ENCODE data around the gene NFATC1. TPM values are rescaled to one million over a fixed set of nuclear protein-coding genes. Genes with fewer than 3 reads are reported as not detected.

Gene NFATC1
- total RNA-seq, 1 donor from 2014 or later: 4.5 TPM

DNA sequence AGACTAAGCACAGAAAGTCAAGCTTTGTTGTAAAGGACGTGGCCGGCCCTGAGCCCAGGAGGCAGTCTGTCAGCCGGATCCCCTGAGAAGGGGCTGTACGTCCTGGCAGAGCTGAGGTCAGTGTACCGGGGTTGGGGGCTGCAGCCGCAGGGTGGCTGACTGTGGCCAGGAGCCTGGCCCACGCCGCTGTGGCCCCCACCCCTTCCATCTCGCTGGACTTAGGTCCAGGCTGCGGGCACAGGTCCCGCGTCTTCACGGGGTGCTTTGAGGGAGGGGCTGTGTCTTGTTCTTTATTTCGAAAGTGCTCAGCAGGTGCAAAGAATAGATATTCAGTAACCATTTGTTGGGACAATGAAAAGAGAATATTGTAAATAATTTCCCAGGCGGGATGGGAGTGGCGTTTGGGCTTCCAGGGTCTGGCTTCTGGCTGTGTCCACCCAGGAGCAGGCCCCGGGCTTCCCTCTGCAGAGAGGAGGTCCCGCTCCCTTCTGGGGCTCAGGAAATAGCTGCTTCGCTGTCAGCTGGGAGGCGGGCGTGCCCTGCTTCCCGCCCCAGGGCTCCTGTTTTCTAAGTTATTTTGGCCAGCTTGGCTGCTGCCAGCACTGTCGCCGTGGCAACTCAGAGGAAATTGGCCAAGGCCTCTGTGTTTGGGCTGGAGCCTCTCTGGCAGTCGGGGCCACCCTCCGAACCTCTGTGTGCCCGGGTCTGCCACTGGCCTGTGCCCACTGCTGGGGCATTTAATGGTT, 7.4 kb downstream of the NFATC1 start:
- peak; percentile 81 for DNase-seq (ENCODE audit: low spot score)
- peak; percentile 83 for ATAC-seq

DNA sequence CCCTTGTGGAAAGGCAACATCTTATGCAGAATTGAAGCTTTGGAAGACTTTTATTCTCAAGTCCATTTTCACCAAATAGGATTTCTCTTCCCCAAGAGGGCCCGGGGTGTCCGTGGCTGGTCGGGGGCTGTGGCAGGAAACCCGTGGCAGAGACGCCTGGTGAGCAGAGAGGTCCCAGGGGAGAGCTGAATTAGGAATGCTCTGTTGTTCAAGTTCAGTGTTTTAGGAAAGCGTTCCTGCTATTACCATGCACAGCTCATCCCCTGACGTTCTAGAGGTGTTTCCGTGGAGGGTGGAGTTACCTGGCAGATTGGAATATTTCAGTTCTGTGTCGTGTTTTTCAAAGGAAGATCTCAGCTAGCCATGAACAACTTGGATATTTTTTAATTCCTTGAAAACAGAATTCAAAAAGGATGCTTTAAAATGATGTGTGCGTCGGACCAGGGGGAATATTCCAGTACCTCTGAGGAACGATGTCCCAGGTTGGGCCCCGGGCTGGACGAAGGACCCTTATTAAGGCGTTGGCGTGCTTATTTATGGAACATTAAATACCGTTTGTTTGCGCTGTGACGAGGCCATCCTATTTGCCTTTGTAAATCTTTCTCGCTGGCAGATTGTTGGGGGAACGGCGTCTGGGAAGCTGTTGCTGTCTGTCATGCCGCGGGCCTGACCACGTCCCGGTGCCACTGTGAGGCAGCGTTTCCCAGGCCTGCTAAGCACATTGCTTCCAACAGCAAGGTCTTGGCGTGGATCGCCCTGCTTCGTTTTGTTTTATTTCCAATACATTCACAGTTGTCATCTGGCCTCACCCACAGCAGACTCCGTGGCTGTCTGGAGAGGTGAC, 8.2 kb downstream of the NFATC1 start:
- no peak for DNase-seq (ENCODE audit: low spot score)
- no peak for ATAC-seq

DNA sequence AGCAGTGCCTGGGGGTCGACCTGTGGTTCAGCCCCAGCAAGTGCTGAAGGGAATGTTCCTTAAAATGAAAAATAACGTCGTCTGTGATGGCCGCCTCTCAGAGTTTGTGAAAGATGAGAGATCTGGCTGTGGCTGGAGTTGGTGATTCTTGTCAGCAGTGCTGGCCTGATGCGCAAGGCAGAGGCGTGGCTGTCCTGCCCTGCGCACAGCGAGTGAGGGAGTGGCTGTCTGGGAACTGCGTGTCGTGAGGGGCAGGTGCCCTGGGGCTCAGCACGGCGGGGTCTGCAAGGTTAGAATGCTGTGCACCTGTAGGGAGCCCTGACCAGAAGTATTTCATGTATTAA, 8.8 kb downstream of the NFATC1 start:
- DNase-seq (ENCODE audit: low spot score): no peak
- ATAC-seq: no peak

DNA sequence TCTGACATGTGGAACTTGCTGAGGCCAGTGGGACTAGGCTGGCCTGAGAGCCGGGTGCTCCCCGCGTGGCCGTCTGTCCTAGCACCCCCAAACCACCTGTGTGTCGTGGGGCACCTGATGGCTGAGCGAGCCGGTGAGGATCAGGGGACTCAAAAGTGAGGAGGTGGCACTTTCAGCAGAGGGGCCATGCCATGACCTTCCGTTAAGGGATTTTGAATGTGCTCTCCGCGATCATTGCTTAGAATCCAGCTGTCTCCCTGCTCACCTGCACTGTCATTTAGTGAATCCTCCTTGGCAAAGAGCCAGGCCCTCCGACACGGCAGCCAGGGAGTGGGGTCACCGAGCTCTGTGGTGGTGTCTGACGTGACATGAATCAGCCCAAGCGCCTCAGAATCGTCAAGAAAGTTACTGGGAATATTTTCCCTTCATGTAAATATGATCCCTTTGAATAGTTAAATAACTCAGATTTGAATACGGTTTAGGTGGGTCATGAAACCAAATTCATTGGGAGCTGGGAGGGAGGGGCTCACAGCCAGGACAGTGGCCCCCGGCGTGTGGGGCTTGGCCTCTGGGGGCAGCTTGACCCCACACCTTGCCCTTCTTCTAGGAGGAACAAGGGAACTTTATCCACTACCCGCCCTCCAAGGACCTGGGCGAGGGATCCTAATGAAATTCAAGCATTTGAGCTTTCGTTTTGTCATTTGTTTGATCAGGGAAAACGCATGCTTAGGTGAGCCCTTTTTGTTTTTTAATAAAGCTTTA, 9.5 kb downstream of the NFATC1 start:
- no peak for ATAC-seq
- DNase-seq (ENCODE audit: low spot score): no peak

DNA sequence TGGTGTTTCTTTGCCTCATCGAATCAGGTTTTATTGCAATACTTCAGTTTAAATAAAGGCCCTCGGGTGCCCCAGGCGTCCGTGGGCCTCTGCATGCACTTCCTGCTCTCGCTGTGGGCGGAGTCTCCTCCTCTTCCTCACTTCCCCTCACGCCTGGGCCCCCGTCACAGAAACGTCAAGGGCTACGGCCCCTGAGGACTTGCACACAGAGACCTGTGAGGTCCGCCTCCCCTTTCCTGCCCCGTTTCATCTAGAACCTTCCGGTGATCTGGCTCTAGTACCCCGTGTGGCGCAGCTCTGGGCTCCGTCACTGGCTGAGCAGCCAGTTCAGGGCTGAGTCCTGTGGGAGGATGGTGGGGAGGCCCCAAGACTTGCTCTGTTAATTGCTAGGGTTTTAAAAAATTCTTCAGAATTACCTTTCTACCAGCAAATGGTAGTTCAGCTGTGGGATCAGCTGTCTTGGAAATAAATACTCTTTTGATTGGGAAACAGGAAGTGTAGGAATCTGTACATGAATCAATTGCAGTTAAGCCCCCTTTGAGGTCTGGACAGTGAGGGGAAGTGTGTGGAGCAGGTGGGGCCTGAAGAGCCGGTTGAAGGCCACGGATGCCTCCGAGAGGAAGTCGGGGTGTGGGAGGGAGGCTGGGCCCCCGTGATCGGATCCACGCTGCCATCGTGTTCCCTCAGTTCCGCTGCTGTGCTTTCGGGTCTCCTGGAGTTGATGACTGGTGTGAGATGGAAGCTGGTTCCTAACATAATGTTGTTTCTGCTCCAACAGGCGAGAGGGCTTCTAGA, 10.2 kb downstream of the NFATC1 start:
- ATAC-seq (peak; percentile 34), DNase-seq (ENCODE audit: low spot score) (no peak)

DNA sequence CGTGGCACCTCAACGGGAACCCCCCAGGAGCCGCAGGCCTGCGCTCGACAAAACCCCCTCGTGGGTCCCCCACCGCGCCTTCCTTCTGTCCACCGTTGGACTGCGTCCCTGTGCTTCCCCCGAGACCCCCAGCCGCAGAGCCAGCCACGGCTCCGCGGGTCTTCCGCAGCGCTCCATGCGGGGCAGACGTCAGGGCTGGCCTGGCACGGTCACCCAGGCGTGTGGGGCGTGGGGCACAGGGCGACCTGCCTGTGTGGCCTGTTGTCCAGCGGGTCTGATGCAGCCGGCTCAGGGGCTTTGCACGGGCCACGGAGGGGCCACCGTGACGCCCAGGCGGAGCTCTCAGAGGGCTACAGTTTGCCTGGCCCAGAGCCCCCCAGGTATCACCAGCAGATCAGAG, 11.0 kb downstream of the NFATC1 start:
- no peak for DNase-seq (ENCODE audit: low spot score)
- ATAC-seq: no peak

DNA sequence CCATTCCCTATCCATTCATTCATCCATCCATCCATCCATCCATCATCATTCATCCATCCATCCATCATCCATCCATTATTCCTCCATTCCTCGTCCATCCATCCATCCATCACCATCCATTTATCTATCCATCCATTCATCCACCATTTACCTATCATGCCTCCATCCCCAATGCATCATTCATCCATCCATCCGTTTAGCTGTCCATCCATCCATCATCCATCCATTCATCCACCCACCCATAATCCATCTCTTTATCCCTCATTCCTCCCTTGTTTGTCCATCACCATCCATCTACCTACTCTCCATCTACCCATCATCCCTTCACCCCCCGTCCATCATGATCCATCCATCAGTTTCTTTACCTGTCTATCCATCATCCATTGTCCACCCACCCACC, 13.6 kb downstream of the NFATC1 start:
- ATAC-seq (no peak), DNase-seq (ENCODE audit: low spot score) (no peak)

DNA sequence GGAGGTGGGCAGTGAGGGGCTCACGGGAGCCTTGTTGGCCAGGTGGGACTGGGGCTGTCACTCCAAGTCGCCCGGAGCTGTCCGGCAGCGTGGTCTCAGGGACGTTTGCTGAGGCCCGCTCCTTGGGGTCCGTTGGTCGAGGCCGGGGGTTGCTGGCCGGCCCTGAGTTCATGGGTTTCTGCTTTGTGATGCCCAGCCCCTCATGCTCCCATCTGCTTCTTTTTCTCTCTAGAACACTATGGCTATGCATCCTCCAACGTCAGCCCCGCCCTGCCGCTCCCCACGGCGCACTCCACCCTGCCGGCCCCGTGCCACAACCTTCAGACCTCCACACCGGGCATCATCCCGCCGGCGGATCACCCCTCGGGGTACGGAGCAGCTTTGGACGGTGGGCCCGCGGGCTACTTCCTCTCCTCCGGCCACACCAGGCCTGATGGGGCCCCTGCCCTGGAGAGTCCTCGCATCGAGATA, 14.5 kb downstream of the NFATC1 start:
- ATAC-seq: no peak
- DNase-seq (ENCODE audit: low spot score): no peak

DNA sequence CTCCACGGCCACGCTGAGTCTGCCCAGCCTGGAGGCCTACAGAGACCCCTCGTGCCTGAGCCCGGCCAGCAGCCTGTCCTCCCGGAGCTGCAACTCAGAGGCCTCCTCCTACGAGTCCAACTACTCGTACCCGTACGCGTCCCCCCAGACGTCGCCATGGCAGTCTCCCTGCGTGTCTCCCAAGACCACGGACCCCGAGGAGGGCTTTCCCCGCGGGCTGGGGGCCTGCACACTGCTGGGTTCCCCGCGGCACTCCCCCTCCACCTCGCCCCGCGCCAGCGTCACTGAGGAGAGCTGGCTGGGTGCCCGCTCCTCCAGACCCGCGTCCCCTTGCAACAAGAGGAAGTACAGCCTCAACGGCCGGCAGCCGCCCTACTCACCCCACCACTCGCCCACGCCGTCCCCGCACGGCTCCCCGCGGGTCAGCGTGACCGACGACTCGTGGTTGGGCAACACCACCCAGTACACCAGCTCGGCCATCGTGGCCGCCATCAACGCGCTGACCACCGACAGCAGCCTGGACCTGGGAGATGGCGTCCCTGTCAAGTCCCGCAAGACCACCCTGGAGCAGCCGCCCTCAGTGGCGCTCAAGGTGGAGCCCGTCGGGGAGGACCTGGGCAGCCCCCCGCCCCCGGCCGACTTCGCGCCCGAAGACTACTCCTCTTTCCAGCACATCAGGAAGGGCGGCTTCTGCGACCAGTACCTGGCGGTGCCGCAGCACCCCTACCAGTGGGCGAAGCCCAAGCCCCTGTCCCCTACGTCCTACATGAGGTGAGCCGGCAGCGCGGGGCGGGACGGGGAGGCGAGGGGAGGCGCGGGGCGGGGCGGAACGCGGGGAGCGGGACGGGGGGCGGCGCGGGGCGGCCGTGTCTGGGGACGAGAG, 15.2 kb downstream of the NFATC1 start:
- DNase-seq (ENCODE audit: low spot score): no peak

DNA sequence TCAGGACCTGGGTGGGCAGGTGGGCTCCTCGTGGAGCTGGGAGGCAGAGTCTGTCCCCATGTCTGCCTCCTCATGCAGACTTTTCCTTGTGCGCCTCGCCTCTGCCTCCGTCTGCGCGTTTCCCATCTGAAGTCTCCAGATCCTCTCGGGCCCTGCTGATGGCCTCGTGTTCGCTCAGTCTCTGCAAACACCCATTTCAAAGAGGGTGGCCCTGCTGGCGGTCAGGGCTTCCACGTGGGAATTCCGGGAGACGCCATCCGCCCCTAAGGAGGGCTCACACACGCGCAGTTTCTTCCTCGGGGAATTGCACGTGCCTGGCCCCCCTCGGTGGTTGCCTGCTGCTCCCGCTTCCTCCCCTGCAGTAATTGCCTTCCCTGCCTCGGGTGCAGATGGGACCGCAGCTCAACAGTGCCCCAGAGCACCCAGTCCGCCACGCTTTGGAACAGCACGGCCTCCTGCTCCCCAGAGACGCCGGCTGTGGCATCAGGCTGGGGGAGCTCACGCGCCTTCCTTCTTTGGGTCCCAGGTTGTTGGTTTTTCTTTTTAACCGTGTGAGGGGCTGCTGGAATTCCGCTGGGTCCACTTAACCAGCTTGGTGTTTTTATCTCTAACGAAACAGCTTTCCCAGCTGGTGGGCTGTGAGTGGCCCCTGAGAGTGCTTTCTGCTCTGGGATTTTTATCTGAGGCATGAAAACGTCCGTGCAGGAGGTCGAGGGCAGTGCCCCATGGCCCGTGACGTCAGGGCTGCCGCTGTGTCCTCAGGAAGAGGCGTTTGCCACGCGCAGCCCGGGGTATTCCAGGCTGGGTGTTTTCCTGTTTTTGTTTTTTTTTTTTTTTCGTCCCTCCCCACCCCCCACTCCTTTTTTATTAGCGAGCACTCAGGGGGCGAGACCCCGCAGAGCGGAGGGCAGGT, 16.1 kb downstream of the NFATC1 start:
- DNase-seq (ENCODE audit: low spot score): no peak
- peak; percentile 38 for ATAC-seq

More for the DNA sequence above, 15.2 kb downstream of the NFATC1 start:
- ATAC-seq: no peak

DNA sequence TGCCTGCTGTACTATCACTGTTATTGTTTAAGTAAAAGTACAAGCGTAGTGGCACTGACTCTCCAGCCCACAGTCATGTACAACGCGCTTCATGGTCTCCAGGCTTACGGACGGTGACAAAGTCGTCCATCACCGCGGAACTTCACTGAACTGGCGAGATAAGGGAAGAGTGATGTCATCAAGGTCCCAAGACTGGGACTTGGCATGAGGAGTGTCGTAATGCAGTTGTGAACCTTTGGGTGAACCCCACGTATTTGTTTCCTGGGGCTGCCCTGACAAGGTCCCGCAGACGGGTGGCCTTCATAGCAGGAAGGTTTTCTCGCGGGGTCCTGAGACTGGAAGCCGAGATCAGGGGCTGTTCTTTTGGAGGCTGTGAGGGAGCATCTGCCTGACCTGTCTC, 17.3 kb downstream of the NFATC1 start:
- ATAC-seq: no peak

DNA sequence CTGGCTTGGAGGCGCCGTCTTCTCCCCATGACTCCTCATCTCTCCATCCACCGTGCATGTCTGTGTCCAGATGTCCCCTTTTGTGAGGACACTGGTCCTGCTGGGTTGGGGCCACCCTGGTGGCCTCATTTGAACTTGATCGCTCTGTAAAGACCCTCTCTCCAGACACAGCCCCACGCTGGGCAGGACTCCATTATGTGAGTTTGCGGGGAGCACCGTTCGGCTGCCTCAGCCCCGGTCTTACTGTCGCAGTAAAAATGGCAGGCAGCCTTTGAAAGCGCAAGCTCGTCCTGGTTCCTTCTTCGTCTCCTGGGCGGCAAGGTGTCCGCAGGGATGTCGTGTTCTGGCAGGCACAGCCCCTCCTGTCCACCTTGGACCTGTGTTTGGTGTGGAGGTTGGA, 17.7 kb downstream of the NFATC1 start:
- ATAC-seq (no peak), DNase-seq (ENCODE audit: low spot score) (no peak)

More for the DNA sequence above, 17.3 kb downstream of the NFATC1 start:
- no peak for DNase-seq (ENCODE audit: low spot score)

DNA sequence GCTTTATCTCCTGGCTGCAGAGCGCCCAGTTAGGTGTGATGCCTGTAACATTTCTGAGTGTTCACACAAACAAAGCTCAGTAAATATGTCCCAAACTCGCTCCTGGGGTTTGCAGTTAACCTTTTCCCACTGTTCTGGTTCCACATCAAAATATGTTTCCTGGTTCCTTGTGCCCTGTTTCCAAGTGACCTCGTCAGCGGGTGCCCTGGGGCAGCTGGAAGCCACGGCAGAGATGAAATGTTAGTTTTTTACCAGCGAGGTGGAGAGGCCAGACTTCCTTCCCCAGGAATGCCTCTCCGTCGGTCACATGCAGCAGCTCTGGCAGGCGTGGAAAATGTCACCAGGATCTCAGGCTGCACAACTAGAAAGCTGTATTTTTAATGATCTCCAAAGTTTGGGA, 18.2 kb downstream of the NFATC1 start:
- ATAC-seq: no peak

DNA sequence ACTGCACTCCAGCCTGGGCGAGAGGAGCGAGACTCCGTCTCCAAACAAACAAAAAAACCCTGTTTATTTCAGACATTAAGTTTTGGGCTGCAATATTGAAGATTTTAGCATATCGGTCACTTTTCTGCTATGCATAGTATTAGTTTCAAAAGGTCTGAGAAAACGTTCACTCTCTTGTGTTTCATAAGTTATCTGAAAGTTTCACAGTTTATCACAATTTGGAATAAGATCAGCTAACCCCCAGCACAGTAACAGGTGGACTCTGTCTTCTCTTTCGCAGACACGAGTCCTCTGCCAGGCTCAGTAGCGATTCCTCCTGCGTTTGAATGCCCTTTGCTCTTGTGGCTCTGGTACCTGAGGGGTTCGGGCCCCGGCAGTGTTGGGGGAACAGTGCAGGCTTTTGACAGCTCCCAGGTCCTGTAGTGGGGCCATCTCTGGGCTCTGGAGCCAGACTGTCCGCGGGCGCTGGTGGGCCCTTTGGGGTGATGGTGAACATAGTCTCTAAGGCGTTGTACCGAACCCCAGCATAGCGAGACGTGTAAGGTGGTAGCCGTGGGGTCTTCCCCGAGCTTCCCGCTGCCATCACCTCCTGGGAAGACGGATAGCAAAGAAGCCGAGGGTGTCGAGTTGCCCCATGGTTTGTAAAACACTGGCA, 20.4 kb downstream of the NFATC1 start:
- ATAC-seq: peak; percentile 42
- DNase-seq (ENCODE audit: low spot score): no peak

More for the DNA sequence above, 18.2 kb downstream of the NFATC1 start:
- no peak for DNase-seq (ENCODE audit: low spot score)

DNA sequence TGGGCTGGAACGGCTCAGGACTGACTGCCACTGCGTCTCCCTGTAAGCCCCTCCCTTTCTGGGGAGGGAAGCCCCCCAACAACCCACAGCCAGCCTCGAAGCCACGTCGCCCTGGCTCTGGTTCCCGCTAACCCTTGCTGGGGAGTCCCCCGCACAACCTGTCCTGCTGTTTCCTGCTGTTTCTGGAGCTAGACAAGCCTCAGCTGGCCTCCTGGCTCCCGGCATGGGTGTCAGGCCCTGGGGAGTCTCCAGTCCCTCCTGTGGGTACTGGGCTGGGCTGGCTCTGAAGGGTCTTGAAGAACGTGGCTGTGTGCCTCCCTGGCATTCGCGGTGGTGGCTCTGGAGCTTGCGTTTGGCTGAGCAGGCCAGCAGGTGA, 20.9 kb downstream of the NFATC1 start:
- no peak for ATAC-seq
- DNase-seq (ENCODE audit: low spot score): no peak

DNA sequence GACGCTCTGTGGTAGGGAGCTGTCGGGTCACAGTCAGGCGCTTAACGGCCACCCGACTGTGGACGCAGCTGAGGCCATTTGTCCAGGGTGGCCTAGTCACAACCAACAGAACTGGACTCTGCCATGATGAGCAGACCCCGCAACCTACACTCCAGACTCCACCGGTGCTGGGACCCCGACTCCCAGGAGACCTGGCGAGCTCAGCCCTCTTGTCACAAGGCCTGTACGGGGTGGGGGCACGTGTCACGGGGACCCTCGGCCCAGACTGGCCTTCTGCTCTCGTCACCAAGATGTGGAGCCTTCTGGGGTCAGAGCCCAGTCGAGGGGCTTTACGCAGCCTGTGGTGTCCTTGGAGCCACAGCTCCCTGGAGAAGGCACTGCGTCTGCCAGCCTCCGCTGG, 22.5 kb downstream of the NFATC1 start:
- DNase-seq (ENCODE audit: low spot score) (no peak), ATAC-seq (no peak)

DNA sequence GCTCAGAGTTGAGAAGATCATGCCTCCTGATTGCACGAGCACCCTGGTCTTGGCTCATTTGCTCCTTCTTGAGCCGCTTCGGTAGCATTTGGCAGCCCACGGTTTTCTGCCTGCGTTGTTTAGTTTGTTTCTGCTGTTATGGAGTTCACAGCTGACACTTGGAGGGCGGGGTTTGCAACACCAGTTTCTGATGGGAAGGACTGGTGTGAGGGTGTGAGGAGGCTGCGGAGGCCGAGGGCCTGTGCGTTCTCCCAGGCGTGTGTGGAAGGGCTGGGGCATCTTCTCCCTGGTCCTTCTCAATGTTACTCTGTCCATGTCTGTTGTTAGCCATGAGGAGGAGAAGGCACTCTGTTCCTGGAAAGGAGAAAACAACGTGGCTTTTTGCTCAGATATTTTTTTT, 22.9 kb downstream of the NFATC1 start:
- ATAC-seq (no peak), DNase-seq (ENCODE audit: low spot score) (no peak)
